Ishikawa (cell line): ENCODE results near the gene TSPAN31.

Experiments
- CEBPB ChIP-seq: IDR thresholded peaks from 2 replicates; pipeline ENCODE4 v1.6.1; 2012
- EP300 ChIP-seq: IDR thresholded peaks from 2 replicates; pipeline ENCODE4 v1.6.1; 2012; ENCODE audit warnings: borderline replicate concordance
- FOXM1 ChIP-seq: IDR thresholded peaks from 2 replicates; pipeline ENCODE4 v1.6.1; 2012; ENCODE audit warnings: low read depth, borderline replicate concordance
- REST ChIP-seq: IDR thresholded peaks from 2 replicates; pipeline ENCODE4 v1.6.1; 2012; ENCODE audit warnings: low read depth, mild to moderate bottlenecking
- TEAD4 ChIP-seq: IDR thresholded peaks from 2 replicates; pipeline ENCODE4 v1.6.1; 2012
- TF ChIP-seq, protein P1 (sequence below): IDR thresholded peaks from 2 replicates; pipeline ENCODE4 v1.6.1; 2012

DNA sequence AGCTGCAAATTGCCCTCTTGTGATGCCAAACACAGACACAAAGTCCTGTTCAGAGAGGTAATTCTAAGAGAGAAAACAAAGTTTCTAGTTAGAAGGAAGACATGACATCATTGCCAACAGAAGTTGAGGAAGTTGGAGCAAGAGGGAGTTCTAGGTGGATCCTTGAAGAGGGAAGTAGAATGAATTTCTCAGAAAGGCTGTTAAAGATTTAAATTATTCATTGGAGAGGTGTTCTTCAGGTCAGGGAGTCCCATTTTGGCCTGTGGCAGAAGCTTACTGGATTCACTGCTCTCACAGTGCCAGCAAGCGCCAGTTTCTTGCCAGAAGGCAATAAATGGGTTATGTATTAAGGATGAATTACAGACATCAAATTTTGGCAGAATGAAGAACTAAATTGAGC, 53.1 kb downstream of the TSPAN31 start:
- TF ChIP-seq TEAD4 (no peak), REST (no peak), EP300 (no peak), FOXM1 (no peak), CEBPB (no peak)
- TF ChIP-seq, protein P1, sequence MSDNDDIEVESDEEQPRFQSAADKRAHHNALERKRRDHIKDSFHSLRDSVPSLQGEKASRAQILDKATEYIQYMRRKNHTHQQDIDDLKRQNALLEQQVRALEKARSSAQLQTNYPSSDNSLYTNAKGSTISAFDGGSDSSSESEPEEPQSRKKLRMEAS, result no peak
